ENCODE data around the gene ZNF506.

DNA sequence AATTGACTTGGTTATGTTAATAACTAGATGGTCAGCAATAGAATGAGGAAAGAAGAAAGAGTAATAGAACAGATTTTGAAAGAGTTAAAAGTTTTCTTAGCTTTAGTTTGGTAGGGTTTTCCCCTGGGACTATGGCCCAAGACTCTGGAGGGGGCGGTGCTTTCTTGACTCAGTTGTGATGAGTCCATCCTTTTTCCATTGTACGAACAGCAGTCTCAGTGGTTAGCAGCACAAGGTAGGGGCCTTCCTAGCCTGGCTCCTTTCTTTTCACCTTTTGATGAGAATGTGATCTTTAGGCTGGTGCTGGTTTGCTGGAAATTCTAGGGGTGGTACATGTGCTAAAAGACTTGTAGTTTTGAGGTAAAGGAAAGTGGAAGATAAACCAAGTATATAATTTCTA lies 38.8 kb downstream of the ZNF506 start:
- no peak for TF ChIP-seq POLR2A (IDR thresholded peaks at IDR 0.05)
- no peak for TF ChIP-seq CTCF (IDR thresholded peaks at IDR 0.05)

All from heart left ventricle (tissue), 13 donors.